Neuronal stem cell (in vitro differentiated cells): ENCODE measurements around the gene GABRG3.

Source experiments
- DNase-seq: peaks from one replicate; pipeline ENCODE4 v3.0.0-alpha.2; 2013; ENCODE audit warnings: low spot score
- H2AFZ ChIP-seq: one replicate; pipeline ENCODE4 v1.6.1; 2013; ENCODE audit warnings: mild to moderate bottlenecking, low read length, inconsistent platforms
- H2AK5ac ChIP-seq: 2 replicates; pipeline ENCODE4 v1.6.1; 2013; ENCODE audit warnings: low read depth, mild to moderate bottlenecking, inconsistent platforms, low read length, moderate library complexity, mixed read lengths
- H2BK120ac ChIP-seq: 2 replicates; pipeline ENCODE4 v1.6.1; 2013; ENCODE audit warnings: low read depth, mild to moderate bottlenecking, inconsistent platforms, low read length, moderate library complexity, mixed read lengths
- H2BK12ac ChIP-seq: one replicate; pipeline ENCODE4 v1.6.1; 2013; ENCODE audit warnings: low read length, inconsistent platforms
- H2BK15ac ChIP-seq: 2 replicates; pipeline ENCODE4 v1.6.1; 2013; ENCODE audit warnings: mild to moderate bottlenecking, low read length, inconsistent platforms, mixed read lengths
- H2BK5ac ChIP-seq: one replicate; pipeline ENCODE4 v1.6.1; 2013; ENCODE audit warnings: inconsistent platforms, mild to moderate bottlenecking, low read length, moderate library complexity
- H3K14ac ChIP-seq: one replicate; pipeline ENCODE4 v1.6.1; 2013; ENCODE audit warnings: low read length, inconsistent platforms
- H3K18ac ChIP-seq: 2 replicates; pipeline ENCODE4 v1.6.1; 2013; ENCODE audit warnings: low read length, inconsistent platforms
- H3K23ac ChIP-seq: 2 replicates; pipeline ENCODE4 v1.6.1; 2013; ENCODE audit warnings: low read depth, mild to moderate bottlenecking, mixed read lengths, low read length, inconsistent platforms; ENCODE audit not compliant: poor library complexity
- H3K27ac ChIP-seq: replicated peaks from 3 replicates; pipeline ENCODE4 v1.5.1; 2013; ENCODE audit warnings: low read length, inconsistent platforms
- H3K27me3 ChIP-seq, 3 experiments: 2 replicates each; pipeline ENCODE4 v1.6.1; 2013; ENCODE audit warnings: low read length in 3 of 3, mild to moderate bottlenecking in 2 of 3, inconsistent platforms in 1 of 3, low read depth in 1 of 3, mixed read lengths in 1 of 3, moderate library complexity in 1 of 3; ENCODE audit not compliant: control insufficient read depth in 3 of 3, insufficient read depth in 3 of 3
- H3K36me3 ChIP-seq, 2 donors: replicated peaks in 1 of 2; 2 replicates each; pipeline ENCODE4 v1.6.1; 2013; ENCODE audit warnings: low read length in 2 of 2; ENCODE audit not compliant: control insufficient read depth in 2 of 2, insufficient read depth in 2 of 2
- H3K4ac ChIP-seq: 2 replicates; pipeline ENCODE4 v1.6.1; 2013; ENCODE audit warnings: inconsistent platforms, mild to moderate bottlenecking, low read length, moderate library complexity
- H3K4me1 ChIP-seq, 2 donors: 1 replicate in 1 of 2; 2 replicates in 1 of 2; pipeline ENCODE4 v1.6.1; 2013; ENCODE audit warnings: low read length in 2 of 2, low read depth in 1 of 2; ENCODE audit not compliant: control insufficient read depth in 2 of 2, insufficient read depth in 1 of 2
- H3K4me2 ChIP-seq: one replicate; pipeline ENCODE4 v1.6.1; 2013; ENCODE audit warnings: mild to moderate bottlenecking, low read length, inconsistent platforms; ENCODE audit not compliant: insufficient read depth, poor library complexity, severe bottlenecking
- H3K4me3 ChIP-seq, 2 donors: 2 replicates each; pipeline ENCODE4 v1.5.1; 2013; ENCODE audit warnings: low read length in 2 of 2, mild to moderate bottlenecking in 2 of 2, inconsistent platforms in 1 of 2, moderate library complexity in 1 of 2
- H3K79me1 ChIP-seq: one replicate; pipeline ENCODE4 v1.6.1; 2013; ENCODE audit warnings: low read depth, mild to moderate bottlenecking, inconsistent platforms, low read length, moderate library complexity
- H3K9ac ChIP-seq: one replicate; pipeline ENCODE4 v1.6.1; 2013; ENCODE audit warnings: mild to moderate bottlenecking, low read depth, low read length, inconsistent platforms; ENCODE audit not compliant: poor library complexity
- H3K9me3 ChIP-seq, 2 donors: replicated peaks in 1 of 2; 2 replicates each; pipeline versions ENCODE3 to v1.6.1; 2013; ENCODE audit warnings: low read length in 2 of 2, mild to moderate bottlenecking in 2 of 2, inconsistent platforms in 1 of 2, low read depth in 1 of 2, mixed read lengths in 1 of 2, moderate library complexity in 1 of 2; ENCODE audit not compliant: control insufficient read depth in 2 of 2, insufficient read depth in 1 of 2
- H4K8ac ChIP-seq: one replicate; pipeline ENCODE4 v1.6.1; 2013; ENCODE audit warnings: low read depth, mild to moderate bottlenecking, inconsistent platforms, low read length, moderate library complexity
- H4K91ac ChIP-seq: one replicate; pipeline ENCODE4 v1.6.1; 2013; ENCODE audit warnings: low read length, low read depth, mild to moderate bottlenecking, inconsistent platforms; ENCODE audit not compliant: poor library complexity
- WGBS, 2 donors: extraction: QIAGEN DNeasy Blood & Tissue Kit; methylation state at CpG; one replicate each; pipeline ENCODE4 v1.1.7; 2013; ENCODE audit warnings: missing lambda C conversion rate in 2 of 2, mixed read lengths in 1 of 2; ENCODE audit not compliant: insufficient read length in 2 of 2, insufficient replicate concordance in 1 of 2; ENCODE audit errors: extremely low coverage in 2 of 2; 5-methylcytosine and 5-hydroxymethylcytosine counted together

The GABRG3 gene

DNA sequence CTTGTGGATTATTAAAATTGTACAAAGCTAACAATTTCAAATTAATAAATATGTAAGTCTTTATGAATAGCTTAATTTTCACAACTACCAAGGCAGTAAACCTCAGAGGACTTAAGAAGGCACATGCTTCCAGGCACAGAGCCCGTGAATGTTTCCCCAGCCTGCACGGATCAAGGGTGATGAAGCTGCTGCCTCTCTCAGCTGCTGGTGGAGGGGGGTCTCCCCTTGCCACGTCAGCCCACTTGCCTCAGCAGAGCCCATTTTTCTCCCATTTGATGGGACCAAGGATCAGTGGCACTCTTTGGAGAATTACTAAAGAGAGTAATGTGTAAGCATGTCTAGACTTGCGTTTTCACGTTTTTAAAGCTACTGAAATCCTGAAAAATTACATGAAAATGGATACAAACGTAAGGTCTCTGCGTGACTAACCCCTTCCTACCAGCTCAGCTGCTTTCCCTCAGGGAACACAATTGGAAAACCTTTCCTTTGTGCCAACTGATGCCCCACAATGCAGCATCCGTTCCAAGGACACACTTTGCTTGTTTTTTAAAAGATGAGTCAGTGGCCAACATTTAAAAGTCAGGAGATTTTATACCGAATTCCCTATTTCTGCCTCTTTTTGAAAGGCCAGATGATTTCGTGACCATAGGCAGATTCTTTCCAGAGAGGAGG lies 494.1 kb downstream of the GABRG3 start:
- DNase-seq, result no peak
- Histone ChIP-seq H4K8ac (no peak overlapping the region), H3K27ac (no peak overlapping the region), H3K4me3 (no peak overlapping the region), H2BK15ac (no peak overlapping the region), H3K36me3 (no peaks in the 10 kb centered on the region), H3K79me1 (no peaks in the 10 kb centered on the region), H2BK12ac (no peak overlapping the region), H3K4me1 (no peaks in the 10 kb centered on the region), H2BK5ac (no peak overlapping the region), H4K91ac (no peak overlapping the region), H3K9me3 (no peaks in the 10 kb centered on the region), H2BK120ac (no peak overlapping the region), H3K4ac (no peak overlapping the region), H3K18ac (no peak overlapping the region), H3K9ac (no peak overlapping the region), H3K4me2 (no peak overlapping the region), H3K14ac (no peak overlapping the region), H3K27me3 (no peaks in the 10 kb centered on the region), H3K23ac (no peak overlapping the region), H2AK5ac (no peak overlapping the region), H2AFZ (peak overlapping the region; percentile 59)
- WGBS, 2 donors, result no CpG with 5 or more reads among the region's 10 CpGs

DNA sequence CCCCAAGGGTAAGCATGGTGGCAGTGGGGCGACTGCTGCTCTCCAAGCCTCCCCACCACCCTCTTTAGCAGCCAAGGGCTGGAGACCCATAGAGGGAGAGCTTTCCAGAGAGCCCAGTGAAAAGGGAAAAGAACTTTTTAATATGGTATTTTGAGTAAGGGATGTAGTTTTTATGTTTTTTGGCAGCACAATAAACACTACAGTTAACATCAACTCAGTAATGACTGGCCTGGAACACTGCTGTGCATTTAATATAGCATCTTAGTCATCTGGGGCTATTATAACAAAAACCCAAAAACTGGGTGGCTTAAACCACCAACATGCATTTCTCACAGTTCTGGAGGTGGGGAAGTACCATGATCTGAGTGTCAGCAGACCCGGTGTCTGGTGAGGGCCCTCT lies 495.8 kb downstream of the GABRG3 start:
- H3K79me1 ChIP-seq, result no peaks in the 10 kb centered on the region
- H3K23ac ChIP-seq, result no peak overlapping the region
- no peak overlapping the region for H3K4ac ChIP-seq
- no peak overlapping the region for H2BK12ac ChIP-seq
- H3K4me1 ChIP-seq, result no peaks in the 10 kb centered on the region
- no peak overlapping the region for H3K27ac ChIP-seq
- H3K4me3 ChIP-seq, result no peak overlapping the region
- no peak overlapping the region for H3K4me2 ChIP-seq
- no peaks in the 10 kb centered on the region for H3K9me3 ChIP-seq
- H2AFZ ChIP-seq, result no peak overlapping the region
- no peak overlapping the region for H4K91ac ChIP-seq
- H4K8ac ChIP-seq, result no peak overlapping the region
- H3K36me3 ChIP-seq, result no peaks in the 10 kb centered on the region
- no peak for DNase-seq
- no peak overlapping the region for H3K14ac ChIP-seq
- H3K9ac ChIP-seq, result no peak overlapping the region
- H2AK5ac ChIP-seq, result no peak overlapping the region
- no peak overlapping the region for H3K18ac ChIP-seq
- H3K27me3 ChIP-seq, result no peaks in the 10 kb centered on the region
- no CpG with 5 or more reads among the region's 2 CpGs for WGBS, 2 donors
- no peak overlapping the region for H2BK15ac ChIP-seq
- no peak overlapping the region for H2BK120ac ChIP-seq
- H2BK5ac ChIP-seq, result no peak overlapping the region

DNA sequence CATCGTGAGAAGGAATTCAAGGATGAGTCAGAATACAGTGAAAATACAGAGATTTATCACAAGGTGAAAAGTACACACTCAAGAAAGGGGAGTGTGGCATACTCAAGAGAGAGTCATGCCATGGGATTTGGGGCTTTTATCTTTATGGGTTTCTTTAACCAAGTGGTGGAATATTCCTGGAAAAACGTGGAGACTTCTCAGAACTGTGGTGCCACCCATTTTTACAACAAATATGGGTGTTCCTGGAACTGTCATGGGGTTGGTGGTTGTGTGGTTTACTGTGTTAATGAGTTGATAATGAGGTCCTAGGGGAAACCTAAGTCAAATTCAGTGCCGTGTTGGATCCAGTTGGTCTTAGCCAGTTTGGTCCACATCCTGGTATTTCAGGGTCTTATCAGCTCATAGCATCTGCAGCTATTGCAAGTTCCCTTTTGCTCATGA lies 497.2 kb downstream of the GABRG3 start:
- H3K23ac ChIP-seq, result no peak overlapping the region
- no peak overlapping the region for H3K4me3 ChIP-seq
- no peaks in the 10 kb centered on the region for H3K79me1 ChIP-seq
- no peaks in the 10 kb centered on the region for H3K4me1 ChIP-seq
- H2BK120ac ChIP-seq, result no peak overlapping the region
- no peak overlapping the region for H3K9ac ChIP-seq
- H2BK5ac ChIP-seq, result no peak overlapping the region
- H4K8ac ChIP-seq, result no peak overlapping the region
- H3K27ac ChIP-seq, result no peak overlapping the region
- no peaks in the 10 kb centered on the region for H3K9me3 ChIP-seq
- H3K36me3 ChIP-seq, result no peaks in the 10 kb centered on the region
- no peak overlapping the region for H2BK15ac ChIP-seq
- H3K18ac ChIP-seq, result no peak overlapping the region
- WGBS, 2 donors, result no CpG with 5 or more reads among the region's 3 CpGs
- no peak overlapping the region for H2AFZ ChIP-seq
- H2BK12ac ChIP-seq, result no peak overlapping the region
- no peak overlapping the region for H3K4me2 ChIP-seq
- DNase-seq, result no peak
- H2AK5ac ChIP-seq, result no peak overlapping the region
- H4K91ac ChIP-seq, result no peak overlapping the region
- H3K27me3 ChIP-seq, result no peaks in the 10 kb centered on the region
- H3K4ac ChIP-seq, result no peak overlapping the region
- no peak overlapping the region for H3K14ac ChIP-seq

DNA sequence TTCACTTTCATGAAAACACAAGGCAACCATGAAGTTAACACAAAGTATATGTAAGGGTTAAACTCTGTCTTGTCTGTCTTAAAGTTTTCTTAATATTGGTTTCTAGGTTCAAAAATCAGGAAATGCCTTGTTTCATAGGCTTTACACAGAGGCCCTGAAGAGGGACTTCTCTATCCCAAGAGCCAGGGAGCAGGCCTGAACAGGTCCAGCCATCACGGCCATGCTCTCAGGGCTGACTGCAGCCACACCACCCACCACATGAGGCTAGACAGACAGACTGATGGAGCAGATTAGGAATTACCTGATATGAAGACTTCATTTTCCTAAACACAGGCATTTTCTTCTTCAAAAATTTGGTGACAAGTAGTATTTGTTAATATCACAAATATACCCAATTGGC lies 502.9 kb downstream of the GABRG3 start:
- Histone ChIP-seq H2BK5ac (no peak overlapping the region), H3K4ac (no peak overlapping the region), H2AK5ac (no peak overlapping the region), H3K4me1 (no peaks in the 10 kb centered on the region), H3K9ac (no peak overlapping the region), H3K23ac (no peak overlapping the region), H4K8ac (no peak overlapping the region), H3K27me3 (no peaks in the 10 kb centered on the region), H3K18ac (no peak overlapping the region), H3K14ac (no peak overlapping the region), H3K79me1 (no peaks in the 10 kb centered on the region), H3K36me3 (no peaks in the 10 kb centered on the region), H2BK12ac (no peak overlapping the region), H4K91ac (no peak overlapping the region), H3K4me3 (no peak overlapping the region), H3K9me3 (no peaks in the 10 kb centered on the region), H2BK15ac (no peak overlapping the region), H3K27ac (no peak overlapping the region), H3K4me2 (no peak overlapping the region), H2AFZ (no peak overlapping the region), H2BK120ac (no peak overlapping the region)
- WGBS, 2 donors, result no CpG with 5 or more reads among the region's 1 CpG
- DNase-seq, result no peak
